Measurements from ENCODE around the gene LIM2. TPM values are rescaled to one million over a fixed set of nuclear protein-coding genes. Genes with fewer than 3 reads are reported as not detected.
A peak's percentile ranks its signal among the peaks of the same experiment; 100 is the strongest.

Gene LIM2
- total and polyA plus RNA-seq, 2 of the 8 experiments (the other 6 are each of a cell fraction or from before 2014, with no cell fraction given) = not detected

DNA sequence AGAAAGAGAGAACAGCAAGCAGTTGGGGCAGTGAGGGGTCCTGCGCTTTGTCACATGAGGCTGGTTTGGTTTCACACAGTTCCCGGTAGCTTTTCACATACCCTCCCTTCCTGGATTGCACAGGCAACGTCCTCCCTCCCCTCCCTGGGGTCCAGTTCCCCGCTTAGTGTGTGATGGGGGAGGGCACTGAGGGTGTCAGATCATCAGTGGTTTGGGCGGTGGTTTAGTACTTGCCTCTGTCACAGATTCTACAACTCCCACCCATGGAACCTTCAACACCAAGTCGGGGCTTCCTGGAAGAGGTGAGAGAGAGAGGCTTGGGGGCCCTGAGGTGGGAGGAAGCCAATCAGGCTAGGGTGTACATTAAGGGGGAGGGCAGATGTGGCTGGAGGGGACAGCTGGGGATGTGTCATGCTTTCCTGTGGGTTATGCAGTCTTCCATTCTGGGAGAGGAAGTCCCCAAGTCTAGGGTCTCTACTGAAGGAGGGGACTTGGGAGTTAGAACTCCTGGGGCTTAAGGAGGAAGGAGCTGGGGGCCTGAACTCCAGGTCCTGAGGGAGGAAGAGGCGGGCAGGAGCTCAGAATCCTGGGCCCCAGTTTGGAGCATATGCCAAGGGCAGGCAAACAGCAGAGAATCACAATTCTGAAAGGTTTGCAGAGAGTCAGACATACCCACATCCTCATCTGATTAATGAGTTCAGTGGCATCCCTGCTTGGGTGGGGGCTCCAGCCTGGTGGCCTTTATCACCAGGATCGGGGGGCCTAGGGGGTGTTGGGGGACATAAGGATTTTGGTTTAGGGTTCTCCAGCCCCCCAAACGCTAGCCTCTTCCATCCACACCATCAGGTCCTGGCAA lies 14.9 kb downstream of the LIM2 start, which contains the start of gene NKG7:
Gene NKG7 (minus strand): TSS at position 6 of the 856 bp plus-strand sequence. CDS start 119 bp downstream, outside the sequence.
- no peak within 1 kb of the TSS for H3K14ac ChIP-seq (ENCODE audit: insufficient read length)
- H3K9ac ChIP-seq (replicated peaks in 1 of 4; ENCODE audit: extremely low read depth in 1 of 4, low read depth in 3 of 4, low read length in 3 of 4) = no peak within 1 kb of the TSS
- no peak within 1 kb of the TSS for H3K56ac ChIP-seq (replicated peaks; ENCODE audit: insufficient read length, low read depth, low read length)
- POLR2A ChIA-PET (ENCODE audit: partially characterized antibody) = interaction anchor here (1.3 to 2.7 kb wide), 3 partner anchors 8 to 22 kb away, joined by 3 to 11 read pairs (median 5); partner anchors contain the start of gene C19orf84
- no peak within 1 kb of the TSS for H3K4me3 ChIP-seq (ENCODE audit: extremely low read depth in 1 of 4, insufficient read depth in 2 of 4, low read depth in 3 of 4, low read length in 4 of 4)
- FAIRE-seq = no peak
- H3K4me2 ChIP-seq (ENCODE audit: insufficient read depth in 1 of 2, low read depth in 2 of 2, low read length in 2 of 2) = no peak within 1 kb of the TSS
- H3K79me1 ChIP-seq (ENCODE audit: low read depth, low read length) = no peaks in the 10 kb centered on the region
- H3K4me1 ChIP-seq (replicated peaks in 1 of 4; ENCODE audit: control insufficient read depth in 3 of 4, insufficient read depth in 4 of 4, low read length in 3 of 4) = peaks cover 0 to 9% (median 8%) of the 10 kb centered on the region in 4 experiments; a peak in 5 of 7 replicates
- H3K23ac ChIP-seq (ENCODE audit: insufficient read length) = no peak within 1 kb of the TSS
- WGBS, 2 experiments (ENCODE audit: extremely low coverage in 1 of 2, insufficient coverage in 1 of 2, insufficient read length in 1 of 2, insufficient replicate concordance in 2 of 2, low coverage in 1 of 2, low lambda C conversion rate in 2 of 2, missing lambda C conversion rate in 1 of 2) = 88% methylated on average over 7 of the region's 9 CpGs; no CpG with 5 or more reads in 1 of the 2 experiments
- H3K36me3 ChIP-seq (ENCODE audit: control insufficient read depth in 2 of 4, insufficient read depth in 4 of 4, low read length in 3 of 4) = no peaks in the 10 kb centered on the region
- no peak within 1 kb of the TSS for H4K91ac ChIP-seq (replicated peaks; ENCODE audit: insufficient read length, low read length)
- peak within 1 kb of the TSS; percentile 39; the same call in 1 of the 2 replicates for H2AK5ac ChIP-seq (ENCODE audit: low read depth, low read length)
- no peaks in the 10 kb centered on the region for H3K79me2 ChIP-seq (ENCODE audit: control insufficient read depth in 1 of 2, insufficient read depth in 2 of 2, low read length in 2 of 2)
- no peak within 1 kb of the TSS for H4K5ac ChIP-seq (ENCODE audit: insufficient read length, low read depth, low read length)
- no peak within 1 kb of the TSS for H3K18ac ChIP-seq (ENCODE audit: extremely low read depth, low read length)
- H3K9me3 ChIP-seq (ENCODE audit: insufficient read depth in 2 of 2, low read depth in 1 of 2, low read length in 1 of 2) = no peaks in the 10 kb centered on the region
- H2BK120ac ChIP-seq (replicated peaks; ENCODE audit: low read depth, low read length) = no peak within 1 kb of the TSS
- H3K4ac ChIP-seq (replicated peaks; ENCODE audit: insufficient read length, low read depth, low read length) = no peak within 1 kb of the TSS
- H2BK12ac ChIP-seq (ENCODE audit: low read depth, low read length) = no peak within 1 kb of the TSS
- no peak within 1 kb of the TSS for H3K27ac ChIP-seq (ENCODE audit: low read depth, low read length)
- H4K20me1 ChIP-seq (replicated peaks in 1 of 2; ENCODE audit: control insufficient read depth in 1 of 2, insufficient read depth in 2 of 2, low read length in 2 of 2) = no peaks in the 10 kb centered on the region
- H2BK15ac ChIP-seq (ENCODE audit: low read length) = no peak within 1 kb of the TSS
- H3K27me3 ChIP-seq (replicated peaks in 1 of 4; ENCODE audit: control insufficient read depth in 3 of 4, extremely low read depth in 1 of 4, insufficient read depth in 3 of 4, low read length in 3 of 4) = no peaks in the 10 kb centered on the region; a peak in 2 of 7 replicates
- CTCF ChIA-PET (ENCODE audit: partially characterized antibody) = interaction anchor here (0.9 to 1.8 kb wide), 4 partner anchors 24 to 49 kb away, joined by 3 to 5 read pairs (median 4); partner anchors contain the start of gene SIGLEC10
- H3K23me2 ChIP-seq (ENCODE audit: low read depth, low read length) = peaks cover 10% of the 10 kb centered on the region; the same call in 1 of the 2 replicates
- H4K8ac ChIP-seq (ENCODE audit: extremely low read depth, insufficient read depth, low read length) = peak within 1 kb of the TSS; percentile 86; the same call in 1 of the 2 replicates
- H2AFZ ChIP-seq (ENCODE audit: low read length) = no peak within 1 kb of the TSS
- no peak within 1 kb of the TSS for H2BK5ac ChIP-seq (ENCODE audit: low read depth, low read length)
- H2BK20ac ChIP-seq (ENCODE audit: low read length) = no peak within 1 kb of the TSS
- DNase-seq (ENCODE audit: low read depth in 1 of 2, low spot score in 2 of 2) = no peak
- TF ChIP-seq TAF7 (optimal IDR thresholded peaks at IDR 0.05; ENCODE audit: borderline replicate concordance, low read depth, low read length) = no peak
- TF ChIP-seq NANOG (IDR thresholded peaks at IDR 0.05; ENCODE audit: insufficient read depth, low read depth, low read length, poor library complexity, severe bottlenecking) = no peak
- no peak for TF ChIP-seq SIX5 (IDR thresholded peaks at IDR 0.05; ENCODE audit: low read depth, low read length)
- TF ChIP-seq CTBP2 (IDR thresholded peaks at IDR 0.05; ENCODE audit: borderline replicate concordance, insufficient read depth, insufficient read length, low read length) = no peak
- TF ChIP-seq TCF12 (IDR thresholded peaks at IDR 0.05; ENCODE audit: low read depth, low read length) = no peak
- no peak for TF ChIP-seq RFX5 (IDR thresholded peaks at IDR 0.05; ENCODE audit: borderline replicate concordance, low read depth, low read length)
- TF ChIP-seq KDM1A (IDR thresholded peaks at IDR 0.05; ENCODE audit: borderline replicate concordance, low read length) = no peak
- TF ChIP-seq TBP (IDR thresholded peaks at IDR 0.05; ENCODE audit: low read depth, low read length) = no peak
- no peak for TF ChIP-seq BCL11A (IDR thresholded peaks at IDR 0.05; ENCODE audit: low read depth in 2 of 2, low read length in 2 of 2)
- TF ChIP-seq HDAC6 (IDR thresholded peaks at IDR 0.05; ENCODE audit: low read depth, low read length) = no peak

All from H1 (cell line).